ENCODE measurements around the gene INAVA.

DNA sequence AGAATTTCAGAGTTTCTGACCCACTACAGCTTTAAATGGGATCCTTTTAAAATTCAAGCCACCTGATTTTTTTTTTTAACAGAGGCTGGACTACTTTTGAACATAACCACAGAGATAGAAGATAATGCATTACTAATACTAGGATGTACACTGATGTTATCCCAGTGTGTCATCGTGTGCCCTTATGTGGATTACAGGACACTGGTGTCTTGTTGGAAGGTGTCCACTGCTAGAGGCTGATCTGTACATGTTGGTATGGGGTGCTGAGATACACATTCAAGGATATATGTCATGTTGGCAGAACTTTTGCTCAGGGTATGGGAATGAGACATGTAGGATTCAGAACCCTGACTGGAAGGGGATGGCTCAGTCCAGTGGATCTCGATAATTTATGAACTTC, 56.3 kb downstream of the INAVA start:
- TF ChIP-seq CTCF (IDR thresholded peaks at IDR 0.05) (no peak), POLR2A (IDR thresholded peaks at IDR 0.05) (no peak)

Data from Peyer's patch (tissue), 4 donors.